ENCODE results near the gene ZBTB21.

DNA sequence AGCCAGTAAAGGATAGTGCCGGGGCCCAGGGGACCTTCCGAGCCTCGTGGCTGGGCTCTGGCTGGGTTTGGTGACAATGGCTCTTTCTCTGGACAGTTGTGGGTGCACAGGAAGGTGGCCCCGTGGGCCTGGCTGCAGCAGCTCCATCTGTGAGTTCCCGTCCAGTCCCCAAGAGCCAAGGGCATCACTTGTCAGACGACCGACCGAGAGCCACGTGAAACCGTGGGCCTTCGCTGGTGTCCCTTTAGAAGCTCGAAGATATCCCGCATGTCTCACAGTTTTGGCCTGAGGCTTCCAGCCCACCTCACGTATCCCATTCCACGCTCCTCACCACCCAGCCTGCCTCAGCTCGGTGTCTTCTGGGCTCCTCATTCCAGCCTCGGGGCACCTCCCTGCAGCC is 33.8 kb upstream of the ZBTB21 start:
- TF ChIP-seq MYC (IDR thresholded peaks at IDR 0.05; ENCODE audit: low read depth, low read length) (no peak), POLR2A (IDR thresholded peaks at IDR 0.05; ENCODE audit: extremely low read depth, insufficient read length) (no peak)
- TF ChIP-seq, protein P1, sequence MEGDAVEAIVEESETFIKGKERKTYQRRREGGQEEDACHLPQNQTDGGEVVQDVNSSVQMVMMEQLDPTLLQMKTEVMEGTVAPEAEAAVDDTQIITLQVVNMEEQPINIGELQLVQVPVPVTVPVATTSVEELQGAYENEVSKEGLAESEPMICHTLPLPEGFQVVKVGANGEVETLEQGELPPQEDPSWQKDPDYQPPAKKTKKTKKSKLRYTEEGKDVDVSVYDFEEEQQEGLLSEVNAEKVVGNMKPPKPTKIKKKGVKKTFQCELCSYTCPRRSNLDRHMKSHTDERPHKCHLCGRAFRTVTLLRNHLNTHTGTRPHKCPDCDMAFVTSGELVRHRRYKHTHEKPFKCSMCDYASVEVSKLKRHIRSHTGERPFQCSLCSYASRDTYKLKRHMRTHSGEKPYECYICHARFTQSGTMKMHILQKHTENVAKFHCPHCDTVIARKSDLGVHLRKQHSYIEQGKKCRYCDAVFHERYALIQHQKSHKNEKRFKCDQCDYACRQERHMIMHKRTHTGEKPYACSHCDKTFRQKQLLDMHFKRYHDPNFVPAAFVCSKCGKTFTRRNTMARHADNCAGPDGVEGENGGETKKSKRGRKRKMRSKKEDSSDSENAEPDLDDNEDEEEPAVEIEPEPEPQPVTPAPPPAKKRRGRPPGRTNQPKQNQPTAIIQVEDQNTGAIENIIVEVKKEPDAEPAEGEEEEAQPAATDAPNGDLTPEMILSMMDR (IDR thresholded peaks at IDR 0.05; ENCODE audit: low read depth, low read length), result no peak
